Endothelial cell (in vitro differentiated cells): Measurements from ENCODE around the gene RRM1. TPM values are rescaled to one million over a fixed set of nuclear protein-coding genes. Genes with fewer than 3 reads are reported as not detected.

Source experiments
- DNase-seq: peaks from one replicate; pipeline ENCODE4 v3.0.0; 2021; ENCODE audit warnings: low spot score
- H3K27ac Mint-ChIP-seq: one replicate; pipeline ENCODE4 v1.8.0; 2021; ENCODE audit warnings: mixed read lengths, inconsistent platforms; ENCODE audit not compliant: unreplicated experiment
- H3K27me3 Mint-ChIP-seq: one replicate; pipeline ENCODE4 v1.8.0; 2021; ENCODE audit warnings: mild to moderate bottlenecking, moderate library complexity, mixed read lengths, inconsistent platforms; ENCODE audit not compliant: unreplicated experiment
- H3K36me3 Mint-ChIP-seq: one replicate; pipeline ENCODE4 v1.8.0; 2021; ENCODE audit warnings: mild to moderate bottlenecking, low read depth, mixed read lengths, inconsistent platforms; ENCODE audit not compliant: unreplicated experiment
- H3K4me1 Mint-ChIP-seq: one replicate; pipeline ENCODE4 v1.8.0; 2021; ENCODE audit warnings: mild to moderate bottlenecking, mixed read lengths, inconsistent platforms; ENCODE audit not compliant: unreplicated experiment
- H3K4me3 Mint-ChIP-seq: one replicate; pipeline ENCODE4 v1.8.0; 2021; ENCODE audit warnings: mild to moderate bottlenecking, mixed read lengths, inconsistent platforms; ENCODE audit not compliant: unreplicated experiment
- H3K9me3 Mint-ChIP-seq: one replicate; pipeline ENCODE4 v1.8.0; 2021; ENCODE audit warnings: mixed read lengths, inconsistent platforms; ENCODE audit not compliant: unreplicated experiment
- CTCF ChIP-seq: fragments of 200-600 bp; sonication (generic); IDR thresholded peaks from one replicate; pipeline ENCODE4 v1.5.0; 2021; ENCODE audit warnings: antibody characterized with exemption; ENCODE audit not compliant: unreplicated experiment
- total RNA-seq: library from RNA; stranded (reverse); fragmentation: NEBNext Ultra II Directional; extraction: Animal tissue kit (Norgen Biotek cat#: 25700); gene quantifications from one replicate; pipeline ENCODE4 v1.2.1, GENCODE V29; 2021; ENCODE audit not compliant: unreplicated experiment

The RRM1 gene
- total RNA-seq, 1 donor from 2014 or later, result 48.0 TPM

GRCh38 chr11:4086575-4087353 is 7.8 kb upstream of the RRM1 start:
- TF ChIP-seq CTCF, result no peak
- H3K36me3 Mint-ChIP-seq, result peaks cover 31% of the 10 kb centered on the region
- H3K27me3 Mint-ChIP-seq, result peaks cover 3% of the 10 kb centered on the region
- peaks cover 21% of the 10 kb centered on the region for H3K4me1 Mint-ChIP-seq
- H3K27ac Mint-ChIP-seq, result peak overlapping the region; percentile 38
- H3K9me3 Mint-ChIP-seq, result no peaks in the 10 kb centered on the region
- H3K4me3 Mint-ChIP-seq, result no peak overlapping the region
- DNase-seq, result no peak

- Mint-ChIP-seq H3K4me3 (no peak overlapping the region), H3K27me3 (peaks cover 3% of the 10 kb centered on the region), H3K27ac (peak overlapping the region; percentile 38), H3K36me3 (peaks cover 37% of the 10 kb centered on the region), H3K9me3 (no peaks in the 10 kb centered on the region), H3K4me1 (peaks cover 21% of the 10 kb centered on the region)
- no peak for DNase-seq
- TF ChIP-seq CTCF, result peak; percentile 48
Measured at GRCh38 chr11:4087551-4087950, 7.0 kb upstream of the RRM1 start.

GRCh38 chr11:4090258-4090657 is 4.3 kb upstream of the RRM1 start:
- TF ChIP-seq CTCF, result no peak
- H3K36me3 Mint-ChIP-seq, result peaks cover 32% of the 10 kb centered on the region
- H3K9me3 Mint-ChIP-seq, result no peaks in the 10 kb centered on the region
- peaks cover 27% of the 10 kb centered on the region for H3K4me1 Mint-ChIP-seq
- no peak overlapping the region for H3K27ac Mint-ChIP-seq
- peaks cover 5% of the 10 kb centered on the region for H3K27me3 Mint-ChIP-seq
- DNase-seq, result no peak
- peak overlapping the region; percentile 40 for H3K4me3 Mint-ChIP-seq

- TF ChIP-seq CTCF, result no peak
- Mint-ChIP-seq H3K27ac (no peak overlapping the region), H3K27me3 (peaks cover 7% of the 10 kb centered on the region), H3K4me1 (peaks cover 30% of the 10 kb centered on the region), H3K9me3 (no peaks in the 10 kb centered on the region), H3K36me3 (peaks cover 25% of the 10 kb centered on the region), H3K4me3 (no peak overlapping the region)
- DNase-seq, result no peak
Measured at GRCh38 chr11:4092026-4092425, 2.6 kb upstream of the RRM1 start.

- no peak for DNase-seq
- Mint-ChIP-seq H3K27ac (peak overlapping the region; percentile 95), H3K4me1 (peaks cover 23% of the 10 kb centered on the region), H3K36me3 (peaks cover 22% of the 10 kb centered on the region), H3K9me3 (no peaks in the 10 kb centered on the region), H3K27me3 (peaks cover 7% of the 10 kb centered on the region), H3K4me3 (peak overlapping the region; percentile 97)
- TF ChIP-seq CTCF, result no peak
Measured at GRCh38 chr11:4093519-4094347, 866 bp upstream of the RRM1 start.
